ENCODE data around the gene LMO3.

Gene LMO3

DNA sequence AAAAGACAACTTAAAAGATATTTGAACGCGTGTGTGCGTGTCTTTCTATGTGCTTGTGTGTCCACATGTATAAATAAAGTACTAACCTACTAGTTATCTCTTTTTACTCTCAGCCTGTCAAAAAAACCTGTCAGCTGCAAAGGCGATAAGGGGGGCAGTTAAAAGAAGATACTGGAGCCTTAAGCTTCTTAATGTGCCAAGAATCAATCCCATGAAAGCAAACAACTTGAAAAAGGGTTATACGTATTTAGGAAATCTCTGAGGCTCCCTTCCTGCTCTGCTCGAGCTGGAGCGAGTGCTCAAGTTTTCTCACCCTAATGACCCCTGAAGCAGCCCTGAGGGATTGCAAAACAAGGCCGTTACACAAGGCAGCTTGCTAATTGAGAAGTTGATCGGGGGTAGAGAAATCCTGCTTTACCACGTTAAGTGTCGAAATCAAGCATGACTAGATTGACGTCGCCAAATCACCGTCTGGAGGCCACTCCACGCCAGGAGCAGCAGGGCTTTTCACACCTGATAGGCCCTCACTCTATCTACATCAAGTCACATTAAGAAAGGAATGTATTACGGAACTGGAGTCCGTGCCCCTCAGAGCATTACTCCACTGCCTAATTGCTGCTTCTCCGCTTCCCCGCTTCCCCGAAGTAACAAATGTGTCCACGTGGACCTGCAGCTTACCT is 32.4 kb downstream of the LMO3 start:
- TF ChIP-seq, protein P1, sequence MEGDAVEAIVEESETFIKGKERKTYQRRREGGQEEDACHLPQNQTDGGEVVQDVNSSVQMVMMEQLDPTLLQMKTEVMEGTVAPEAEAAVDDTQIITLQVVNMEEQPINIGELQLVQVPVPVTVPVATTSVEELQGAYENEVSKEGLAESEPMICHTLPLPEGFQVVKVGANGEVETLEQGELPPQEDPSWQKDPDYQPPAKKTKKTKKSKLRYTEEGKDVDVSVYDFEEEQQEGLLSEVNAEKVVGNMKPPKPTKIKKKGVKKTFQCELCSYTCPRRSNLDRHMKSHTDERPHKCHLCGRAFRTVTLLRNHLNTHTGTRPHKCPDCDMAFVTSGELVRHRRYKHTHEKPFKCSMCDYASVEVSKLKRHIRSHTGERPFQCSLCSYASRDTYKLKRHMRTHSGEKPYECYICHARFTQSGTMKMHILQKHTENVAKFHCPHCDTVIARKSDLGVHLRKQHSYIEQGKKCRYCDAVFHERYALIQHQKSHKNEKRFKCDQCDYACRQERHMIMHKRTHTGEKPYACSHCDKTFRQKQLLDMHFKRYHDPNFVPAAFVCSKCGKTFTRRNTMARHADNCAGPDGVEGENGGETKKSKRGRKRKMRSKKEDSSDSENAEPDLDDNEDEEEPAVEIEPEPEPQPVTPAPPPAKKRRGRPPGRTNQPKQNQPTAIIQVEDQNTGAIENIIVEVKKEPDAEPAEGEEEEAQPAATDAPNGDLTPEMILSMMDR (IDR thresholded peaks at IDR 0.05; ENCODE audit: low read depth, low read length), result no peak
- no peak for DNase-seq (ENCODE audit: extremely low read depth, low read depth)

DNA sequence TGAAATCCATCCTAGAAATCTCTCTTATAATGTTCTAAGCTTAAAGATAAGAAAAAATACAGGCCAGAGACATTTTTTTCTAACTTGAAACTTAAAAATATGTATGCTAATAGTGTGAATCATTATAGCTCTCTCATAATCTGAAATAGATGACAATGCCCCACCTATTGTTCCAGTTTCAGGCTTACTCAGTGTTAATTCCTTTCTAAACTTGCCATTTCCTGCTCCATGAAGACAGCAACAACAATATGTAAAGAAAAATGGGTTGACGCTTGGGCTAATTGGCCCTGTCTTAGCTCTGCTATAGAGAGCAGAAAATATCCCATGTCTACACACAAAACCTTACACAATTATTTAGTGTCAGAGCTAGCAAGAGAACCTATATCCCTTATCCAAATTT is 37.1 kb downstream of the LMO3 start:
- TF ChIP-seq, protein P1 (IDR thresholded peaks at IDR 0.05; ENCODE audit: low read depth, low read length), result no peak
- DNase-seq (ENCODE audit: extremely low read depth, low read depth), result no peak

DNA sequence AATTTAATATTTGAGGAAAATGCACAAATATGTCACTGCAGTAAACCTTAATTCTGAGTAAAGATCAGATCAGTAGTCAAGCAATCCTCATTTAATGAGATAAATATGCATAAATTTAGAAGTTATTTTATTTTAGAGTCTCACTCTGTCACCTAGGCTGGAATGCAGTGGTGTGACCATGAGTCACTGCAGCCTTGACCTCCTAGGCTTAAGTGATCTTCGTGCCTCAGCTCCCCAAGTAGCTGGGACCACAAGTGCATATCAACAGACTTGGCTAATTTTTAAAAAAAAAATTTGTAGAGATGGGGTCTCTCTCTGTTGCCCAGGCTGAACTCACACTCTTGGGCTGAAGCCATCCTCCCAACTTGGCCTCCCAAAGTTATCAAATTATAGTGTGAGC is 41.3 kb downstream of the LMO3 start:
- TF ChIP-seq, protein P1 (IDR thresholded peaks at IDR 0.05; ENCODE audit: low read depth, low read length), result no peak
- DNase-seq (ENCODE audit: extremely low read depth, low read depth), result no peak

DNA sequence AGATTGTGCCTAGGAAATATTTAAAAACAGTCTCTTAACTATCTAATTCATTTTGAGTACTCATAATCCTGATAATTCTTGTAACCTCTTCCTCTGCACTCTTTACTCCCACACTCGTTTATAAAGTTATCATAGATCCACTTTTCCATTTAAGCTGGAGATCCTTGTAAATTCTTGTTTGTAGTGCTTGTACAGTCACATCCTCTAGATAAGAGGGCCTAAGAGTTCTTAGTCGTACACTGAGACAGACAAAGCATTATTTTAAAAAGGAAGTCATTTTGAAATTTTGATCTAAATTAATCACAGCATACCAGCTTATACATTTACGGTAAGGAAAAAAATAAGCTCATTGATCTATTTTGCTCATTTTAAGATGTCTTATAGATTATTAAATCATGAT is 42.5 kb downstream of the LMO3 start:
- DNase-seq (ENCODE audit: extremely low read depth, low read depth), result no peak
- TF ChIP-seq, protein P1 (IDR thresholded peaks at IDR 0.05; ENCODE audit: low read depth, low read length), result no peak

DNA sequence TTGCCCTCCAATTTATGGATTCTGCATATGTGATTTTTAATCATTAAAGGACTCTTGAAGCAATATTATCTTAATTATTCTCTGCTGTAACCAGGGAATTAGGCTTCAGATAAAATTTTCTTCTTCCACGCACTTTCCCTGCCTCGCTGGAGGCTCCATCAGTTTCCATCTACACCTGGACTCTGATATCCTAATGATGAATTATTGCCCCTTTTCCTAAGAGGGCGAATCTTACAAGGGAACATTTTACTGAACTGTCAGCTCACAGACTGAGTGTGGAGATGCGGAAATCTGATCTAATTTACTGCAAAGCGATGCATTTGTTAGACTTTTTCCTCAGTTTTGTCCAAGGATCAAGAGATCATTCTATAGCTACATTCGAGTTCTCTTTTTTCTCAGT is 43.0 kb downstream of the LMO3 start:
- no peak for DNase-seq (ENCODE audit: extremely low read depth, low read depth)
- TF ChIP-seq, protein P1 (IDR thresholded peaks at IDR 0.05; ENCODE audit: low read depth, low read length), result no peak

DNA sequence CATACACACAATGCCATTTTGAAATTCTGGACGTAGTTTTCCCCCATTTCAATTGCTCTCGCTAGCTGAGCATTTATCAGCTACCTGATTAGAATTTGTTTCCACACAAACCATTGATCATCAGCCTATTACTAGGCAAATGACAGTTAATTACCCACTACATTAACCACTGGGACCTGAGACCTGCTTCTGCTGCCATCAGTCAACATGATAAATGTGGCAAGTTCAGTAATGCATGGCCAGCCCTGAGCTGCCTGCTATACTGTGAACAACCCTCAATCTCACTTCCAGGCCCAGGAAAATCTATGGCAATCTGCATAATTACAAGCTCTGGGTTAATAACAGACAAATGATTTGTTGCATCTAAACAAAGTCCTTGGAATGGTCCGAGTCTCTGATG is 43.5 kb downstream of the LMO3 start:
- DNase-seq (ENCODE audit: extremely low read depth, low read depth), result no peak
- TF ChIP-seq, protein P1 (IDR thresholded peaks at IDR 0.05; ENCODE audit: low read depth, low read length), result no peak

DNA sequence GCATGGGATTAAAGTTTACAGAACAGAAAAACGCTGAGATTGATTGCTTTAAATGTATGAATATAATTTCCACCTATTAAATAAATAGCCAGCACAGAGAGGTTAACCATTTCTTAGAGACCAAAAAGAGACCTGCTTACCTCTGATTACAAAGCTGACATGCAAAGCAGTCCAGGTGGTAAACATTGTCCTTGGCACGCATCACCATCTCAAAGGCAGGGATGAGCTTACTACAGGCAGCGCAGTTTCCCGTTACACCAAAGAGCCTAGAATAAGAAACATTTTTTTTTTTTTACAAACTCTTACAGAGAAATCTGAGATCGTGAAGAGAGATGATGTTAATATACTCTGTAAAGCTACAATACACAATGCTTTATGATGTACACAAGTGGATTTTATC is 45.7 kb downstream of the LMO3 start:
- no peak for DNase-seq (ENCODE audit: extremely low read depth, low read depth)

More for the DNA sequence above, 45.7 kb downstream of the LMO3 start:
- TF ChIP-seq, protein P1 (IDR thresholded peaks at IDR 0.05; ENCODE audit: low read depth, low read length), result no peak
